ENCODE measurements around the gene ARHGAP18.

DNA sequence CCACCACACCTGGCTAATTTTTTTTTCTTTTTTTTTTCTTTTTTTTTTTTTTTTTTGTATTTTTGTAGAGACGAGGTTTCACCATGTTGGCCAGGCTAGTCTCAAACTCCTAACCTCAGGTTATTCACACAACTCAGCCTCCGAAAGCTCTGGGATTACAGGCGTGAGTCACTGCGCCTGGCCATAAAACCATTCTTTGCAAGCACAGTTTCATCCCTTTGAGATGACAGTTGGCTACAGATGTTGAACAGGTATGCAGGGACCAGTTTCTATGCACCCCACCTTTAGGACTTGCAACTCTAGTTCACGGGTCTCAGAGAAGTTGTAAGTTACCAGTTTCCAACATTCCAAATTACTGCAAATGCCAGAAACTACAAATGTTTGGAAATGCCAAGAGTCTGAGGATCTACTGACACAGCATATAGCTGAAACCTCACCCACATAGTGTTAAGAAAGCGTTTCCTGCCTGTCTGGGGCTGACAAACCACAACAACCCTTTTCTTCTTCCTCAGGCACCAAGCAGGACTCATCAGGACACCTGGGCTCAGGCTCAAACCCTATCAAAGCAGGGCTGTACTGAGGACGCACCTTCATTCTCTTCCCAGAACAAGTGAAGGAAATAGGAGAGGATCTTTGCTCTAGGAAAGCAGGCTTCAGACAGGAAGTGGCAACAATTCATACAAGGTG lies 22.9 kb downstream of the ARHGAP18 start:
- TF ChIP-seq, protein P1, sequence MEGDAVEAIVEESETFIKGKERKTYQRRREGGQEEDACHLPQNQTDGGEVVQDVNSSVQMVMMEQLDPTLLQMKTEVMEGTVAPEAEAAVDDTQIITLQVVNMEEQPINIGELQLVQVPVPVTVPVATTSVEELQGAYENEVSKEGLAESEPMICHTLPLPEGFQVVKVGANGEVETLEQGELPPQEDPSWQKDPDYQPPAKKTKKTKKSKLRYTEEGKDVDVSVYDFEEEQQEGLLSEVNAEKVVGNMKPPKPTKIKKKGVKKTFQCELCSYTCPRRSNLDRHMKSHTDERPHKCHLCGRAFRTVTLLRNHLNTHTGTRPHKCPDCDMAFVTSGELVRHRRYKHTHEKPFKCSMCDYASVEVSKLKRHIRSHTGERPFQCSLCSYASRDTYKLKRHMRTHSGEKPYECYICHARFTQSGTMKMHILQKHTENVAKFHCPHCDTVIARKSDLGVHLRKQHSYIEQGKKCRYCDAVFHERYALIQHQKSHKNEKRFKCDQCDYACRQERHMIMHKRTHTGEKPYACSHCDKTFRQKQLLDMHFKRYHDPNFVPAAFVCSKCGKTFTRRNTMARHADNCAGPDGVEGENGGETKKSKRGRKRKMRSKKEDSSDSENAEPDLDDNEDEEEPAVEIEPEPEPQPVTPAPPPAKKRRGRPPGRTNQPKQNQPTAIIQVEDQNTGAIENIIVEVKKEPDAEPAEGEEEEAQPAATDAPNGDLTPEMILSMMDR (conservative IDR thresholded peaks at IDR 0.05; ENCODE audit: low read length) = no peak
- TF ChIP-seq EZH2phosphoT487 (IDR thresholded peaks at IDR 0.05; ENCODE audit: borderline replicate concordance) = no peak
